ENCODE measurements around the gene OCLN.
"Not testable (repeated sequence)": the region's sequence is repeated elsewhere in the genome, so short reads cannot be mapped to it uniquely, and the experiment has no call there.

OCLN gene

GRCh38 chr5:69526660-69527059 is 34.1 kb downstream of the OCLN start:
- Histone ChIP-seq H3K27me3 (peaks cover 49% of the 10 kb centered on the region), H3K9me3 (no peaks in the 10 kb centered on the region), H3K4me3 (ENCODE audit: low read depth, low read length) (no peak overlapping the region), H3K36me3 (no peaks in the 10 kb centered on the region), H3K4me1 (no peaks in the 10 kb centered on the region)
- TF ChIP-seq CTCF (IDR thresholded peaks at IDR 0.05; ENCODE audit: low read depth, low read length), result no peak
- no peak for DNase-seq

- Histone ChIP-seq H3K4me3 (ENCODE audit: low read depth, low read length) (no peak overlapping the region), H3K36me3 (no peaks in the 10 kb centered on the region), H3K9me3 (no peaks in the 10 kb centered on the region), H3K4me1 (no peaks in the 10 kb centered on the region), H3K27me3 (peaks cover 55% of the 10 kb centered on the region)
- no peak for TF ChIP-seq CTCF (IDR thresholded peaks at IDR 0.05; ENCODE audit: low read depth, low read length)
- DNase-seq, result no peak
Measured at GRCh38 chr5:69527128-69527770, 34.7 kb downstream of the OCLN start.

- no peaks in the 10 kb centered on the region for H3K9me3 ChIP-seq
- H3K4me3 ChIP-seq (ENCODE audit: low read depth, low read length), result no peak overlapping the region
- no peak for DNase-seq
- TF ChIP-seq CTCF (IDR thresholded peaks at IDR 0.05; ENCODE audit: low read depth, low read length), result no peak
- peaks cover 59% of the 10 kb centered on the region for H3K27me3 ChIP-seq
- no peaks in the 10 kb centered on the region for H3K4me1 ChIP-seq
- H3K36me3 ChIP-seq, result no peaks in the 10 kb centered on the region
Measured at GRCh38 chr5:69528035-69528434, 35.4 kb downstream of the OCLN start.

GRCh38 chr5:69528609-69529008 is 36.0 kb downstream of the OCLN start:
- H3K4me1 ChIP-seq, result no peaks in the 10 kb centered on the region

GRCh38 chr5:69530561-69531405 is 38.2 kb downstream of the OCLN start:
- H3K9me3 ChIP-seq, result no peaks in the 10 kb centered on the region
- no peaks in the 10 kb centered on the region for H3K4me1 ChIP-seq
- peaks cover 59% of the 10 kb centered on the region for H3K27me3 ChIP-seq
- no peak for TF ChIP-seq CTCF (IDR thresholded peaks at IDR 0.05; ENCODE audit: low read depth, low read length)
- DNase-seq, result no peak
- no peak overlapping the region for H3K4me3 ChIP-seq (ENCODE audit: low read depth, low read length)
- no peaks in the 10 kb centered on the region for H3K36me3 ChIP-seq

More at GRCh38 chr5:69528609-69529008, 36.0 kb downstream of the OCLN start:
- H3K36me3 ChIP-seq, result no peaks in the 10 kb centered on the region
- H3K4me3 ChIP-seq (ENCODE audit: low read depth, low read length), result no peak overlapping the region
- TF ChIP-seq CTCF (IDR thresholded peaks at IDR 0.05; ENCODE audit: low read depth, low read length), result no peak
- no peaks in the 10 kb centered on the region for H3K9me3 ChIP-seq
- no peak for DNase-seq
- H3K27me3 ChIP-seq, result peaks cover 59% of the 10 kb centered on the region

GRCh38 chr5:69531406-69531801 is 38.8 kb downstream of the OCLN start:
- no peaks in the 10 kb centered on the region for H3K9me3 ChIP-seq
- H3K27me3 ChIP-seq, result peaks cover 59% of the 10 kb centered on the region
- no peak for TF ChIP-seq CTCF (IDR thresholded peaks at IDR 0.05; ENCODE audit: low read depth, low read length)
- DNase-seq, result no peak
- H3K4me3 ChIP-seq (ENCODE audit: low read depth, low read length), result no peak overlapping the region
- H3K4me1 ChIP-seq, result no peaks in the 10 kb centered on the region
- no peaks in the 10 kb centered on the region for H3K36me3 ChIP-seq

GRCh38 chr5:69537911-69538310 is 45.3 kb downstream of the OCLN start:
- not testable (repeated sequence) for H3K4me1 ChIP-seq; H3K9me3 ChIP-seq; DNase-seq; H3K36me3 ChIP-seq; H3K4me3 ChIP-seq (ENCODE audit: low read depth, low read length); H3K27me3 ChIP-seq

GRCh38 chr5:69538735-69539134 is 46.1 kb downstream of the OCLN start:
- H3K9me3 ChIP-seq; H3K4me1 ChIP-seq; H3K4me3 ChIP-seq (ENCODE audit: low read depth, low read length); DNase-seq; H3K27me3 ChIP-seq; H3K36me3 ChIP-seq: not testable (repeated sequence)

GRCh38 chr5:69541347-69541746 is 48.8 kb downstream of the OCLN start:
- not testable (repeated sequence) for H3K27me3 ChIP-seq; DNase-seq; H3K4me1 ChIP-seq; H3K4me3 ChIP-seq (ENCODE audit: low read depth, low read length); H3K36me3 ChIP-seq; H3K9me3 ChIP-seq
